GM12891 (cell line): ENCODE measurements around the gene EIF4G3.
"Not testable (repeated sequence)": the region's sequence is repeated elsewhere in the genome, so short reads cannot be mapped to it uniquely, and the experiment has no call there.

Experiments used
- DNase-seq: peaks from one replicate; pipeline ENCODE4 v3.0.0; 2011; ENCODE audit warnings: low spot score; ENCODE audit not compliant: insufficient read length
- FAIRE-seq: peaks from 2 replicates; lab custom pipeline; 2011; peaks lifted over from hg19 to GRCh38; lab: Jason Lieb, UNC
- PAX5 ChIP-seq: IDR thresholded peaks from 2 replicates; pipeline ENCODE4 v1.6.1; 2011; ENCODE audit warnings: low read length, moderate library complexity, mild to moderate bottlenecking; ENCODE audit not compliant: insufficient read depth, severe bottlenecking
- POLR2A ChIP-seq: IDR thresholded peaks from 2 replicates; pipeline ENCODE4 v1.6.1; 2011; ENCODE audit warnings: low read depth, low read length, control low read depth
- POLR2AphosphoS5 ChIP-seq: IDR thresholded peaks from 2 replicates; pipeline ENCODE4 v1.6.1; 2011; ENCODE audit warnings: low read depth, low read length, control low read depth
- POU2F2 ChIP-seq: IDR thresholded peaks from 2 replicates; pipeline ENCODE4 v1.6.1; 2011; ENCODE audit warnings: low read depth, mild to moderate bottlenecking, control low read depth, low read length, moderate library complexity
- SPI1 ChIP-seq: IDR thresholded peaks from 2 replicates; pipeline ENCODE4 v1.6.1; 2011; ENCODE audit warnings: low read depth, low read length, control low read depth
- TAF1 ChIP-seq: IDR thresholded peaks from 2 replicates; pipeline ENCODE4 v1.6.1; 2011; ENCODE audit warnings: low read depth, low read length, control low read depth

The EIF4G3 gene

GRCh38 chr1:21205416-21205815 is 28.7 kb upstream of the EIF4G3 start:
- FAIRE-seq: no peak
- TF ChIP-seq POU2F2: no peak
- TF ChIP-seq SPI1: no peak
- no peak for TF ChIP-seq PAX5
- TF ChIP-seq TAF1: no peak
- TF ChIP-seq POLR2AphosphoS5: no peak
- no peak for TF ChIP-seq POLR2A
- no peak for DNase-seq

- no peak for FAIRE-seq
- no peak for DNase-seq
- TF ChIP-seq PAX5 (no peak), POLR2AphosphoS5 (no peak), POU2F2 (no peak), POLR2A (no peak), TAF1 (no peak), SPI1 (no peak)
Measured at GRCh38 chr1:21201650-21202049, 25.0 kb upstream of the EIF4G3 start.

- FAIRE-seq, DNase-seq: not testable (repeated sequence)
Measured at GRCh38 chr1:21201238-21201637, 24.5 kb upstream of the EIF4G3 start.

- no peak for FAIRE-seq
- TF ChIP-seq POLR2A: no peak
- TF ChIP-seq SPI1: no peak
- TF ChIP-seq PAX5: no peak
- no peak for TF ChIP-seq POLR2AphosphoS5
- TF ChIP-seq TAF1: no peak
- no peak for TF ChIP-seq POU2F2
- no peak for DNase-seq
Measured at GRCh38 chr1:21200767-21201166, 24.1 kb upstream of the EIF4G3 start.

GRCh38 chr1:21198929-21199328 is 22.2 kb upstream of the EIF4G3 start:
- no peak for TF ChIP-seq POLR2AphosphoS5
- TF ChIP-seq PAX5: no peak
- TF ChIP-seq SPI1: no peak
- TF ChIP-seq POU2F2: no peak
- no peak for TF ChIP-seq POLR2A
- no peak for TF ChIP-seq TAF1
- DNase-seq (no peak), FAIRE-seq (no peak)

GRCh38 chr1:21192871-21193270 is 16.2 kb upstream of the EIF4G3 start:
- TF ChIP-seq POLR2AphosphoS5 (no peak), PAX5 (no peak), SPI1 (no peak), TAF1 (no peak), POU2F2 (no peak), POLR2A (no peak)
- no peak for DNase-seq
- FAIRE-seq: no peak

GRCh38 chr1:21192284-21192683 is 15.6 kb upstream of the EIF4G3 start:
- FAIRE-seq: no peak
- TF ChIP-seq TAF1 (no peak), POLR2A (no peak), POU2F2 (no peak), POLR2AphosphoS5 (no peak), SPI1 (no peak), PAX5 (no peak)
- no peak for DNase-seq

GRCh38 chr1:21190771-21191170 is 14.1 kb upstream of the EIF4G3 start:
- not testable (repeated sequence) for DNase-seq, FAIRE-seq

GRCh38 chr1:21189906-21190500 is 13.3 kb upstream of the EIF4G3 start:
- DNase-seq: no peak
- no peak for TF ChIP-seq SPI1
- no peak for TF ChIP-seq POLR2A
- no peak for FAIRE-seq

GRCh38 chr1:21189421-21189820 is 12.7 kb upstream of the EIF4G3 start:
- FAIRE-seq (no peak), DNase-seq (no peak)
- TF ChIP-seq POLR2A (no peak), SPI1 (no peak), POU2F2 (no peak), PAX5 (no peak), TAF1 (no peak), POLR2AphosphoS5 (no peak)

GRCh38 chr1:21188235-21188634 is 11.5 kb upstream of the EIF4G3 start:
- TF ChIP-seq PAX5 (no peak), POLR2AphosphoS5 (no peak), POU2F2 (no peak), POLR2A (no peak), SPI1 (no peak), TAF1 (no peak)
- FAIRE-seq: no peak
- no peak for DNase-seq
